ENCODE results near the gene THUMPD1.

GRCh38 chr16:20720251-20720650, 21.4 kb downstream of the THUMPD1 start:
- TF ChIP-seq, protein P1, sequence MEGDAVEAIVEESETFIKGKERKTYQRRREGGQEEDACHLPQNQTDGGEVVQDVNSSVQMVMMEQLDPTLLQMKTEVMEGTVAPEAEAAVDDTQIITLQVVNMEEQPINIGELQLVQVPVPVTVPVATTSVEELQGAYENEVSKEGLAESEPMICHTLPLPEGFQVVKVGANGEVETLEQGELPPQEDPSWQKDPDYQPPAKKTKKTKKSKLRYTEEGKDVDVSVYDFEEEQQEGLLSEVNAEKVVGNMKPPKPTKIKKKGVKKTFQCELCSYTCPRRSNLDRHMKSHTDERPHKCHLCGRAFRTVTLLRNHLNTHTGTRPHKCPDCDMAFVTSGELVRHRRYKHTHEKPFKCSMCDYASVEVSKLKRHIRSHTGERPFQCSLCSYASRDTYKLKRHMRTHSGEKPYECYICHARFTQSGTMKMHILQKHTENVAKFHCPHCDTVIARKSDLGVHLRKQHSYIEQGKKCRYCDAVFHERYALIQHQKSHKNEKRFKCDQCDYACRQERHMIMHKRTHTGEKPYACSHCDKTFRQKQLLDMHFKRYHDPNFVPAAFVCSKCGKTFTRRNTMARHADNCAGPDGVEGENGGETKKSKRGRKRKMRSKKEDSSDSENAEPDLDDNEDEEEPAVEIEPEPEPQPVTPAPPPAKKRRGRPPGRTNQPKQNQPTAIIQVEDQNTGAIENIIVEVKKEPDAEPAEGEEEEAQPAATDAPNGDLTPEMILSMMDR (IDR thresholded peaks at IDR 0.05; ENCODE audit: control extremely low read depth in 1 of 3, insufficient read depth in 1 of 3, low read depth in 1 of 3, low read length in 3 of 3) = no peak
- TF ChIP-seq POLR2A (IDR thresholded peaks at IDR 0.05; ENCODE audit: control extremely low read depth in 1 of 2, low read depth in 2 of 2, low read length in 2 of 2) = no peak
- no peak for TF ChIP-seq MAFK (IDR thresholded peaks at IDR 0.05; ENCODE audit: low read depth, low read length)
- TF ChIP-seq POLR2AphosphoS5 (IDR thresholded peaks at IDR 0.05; ENCODE audit: low read depth, low read length) = no peak
- no peak for TF ChIP-seq YY1 (IDR thresholded peaks at IDR 0.05; ENCODE audit: low read depth, low read length)
- no peak for TF ChIP-seq EZH2 (IDR thresholded peaks at IDR 0.05; ENCODE audit: low read depth, low read length, severe bottlenecking)
- TF ChIP-seq CBX8 (IDR thresholded peaks at IDR 0.05; ENCODE audit: borderline replicate concordance, low read depth, low read length) = no peak
- no peak for TF ChIP-seq BCL11A (IDR thresholded peaks at IDR 0.05; ENCODE audit: low read depth in 2 of 2, low read length in 2 of 2)
- no peak for TF ChIP-seq RAD21 (IDR thresholded peaks at IDR 0.05 in 1 of 2, conservative IDR thresholded peaks at IDR 0.05 in 1 of 2; ENCODE audit: low read depth in 2 of 2, low read length in 2 of 2)
- no peak for TF ChIP-seq USF2 (IDR thresholded peaks at IDR 0.05; ENCODE audit: low read length)
